ENCODE data around the gene CCDC60. TPM values are rescaled to one million over a fixed set of nuclear protein-coding genes. Genes with fewer than 3 reads are reported as not detected.

CCDC60 gene
- polyA plus RNA-seq, 3 donors = not detected

DNA sequence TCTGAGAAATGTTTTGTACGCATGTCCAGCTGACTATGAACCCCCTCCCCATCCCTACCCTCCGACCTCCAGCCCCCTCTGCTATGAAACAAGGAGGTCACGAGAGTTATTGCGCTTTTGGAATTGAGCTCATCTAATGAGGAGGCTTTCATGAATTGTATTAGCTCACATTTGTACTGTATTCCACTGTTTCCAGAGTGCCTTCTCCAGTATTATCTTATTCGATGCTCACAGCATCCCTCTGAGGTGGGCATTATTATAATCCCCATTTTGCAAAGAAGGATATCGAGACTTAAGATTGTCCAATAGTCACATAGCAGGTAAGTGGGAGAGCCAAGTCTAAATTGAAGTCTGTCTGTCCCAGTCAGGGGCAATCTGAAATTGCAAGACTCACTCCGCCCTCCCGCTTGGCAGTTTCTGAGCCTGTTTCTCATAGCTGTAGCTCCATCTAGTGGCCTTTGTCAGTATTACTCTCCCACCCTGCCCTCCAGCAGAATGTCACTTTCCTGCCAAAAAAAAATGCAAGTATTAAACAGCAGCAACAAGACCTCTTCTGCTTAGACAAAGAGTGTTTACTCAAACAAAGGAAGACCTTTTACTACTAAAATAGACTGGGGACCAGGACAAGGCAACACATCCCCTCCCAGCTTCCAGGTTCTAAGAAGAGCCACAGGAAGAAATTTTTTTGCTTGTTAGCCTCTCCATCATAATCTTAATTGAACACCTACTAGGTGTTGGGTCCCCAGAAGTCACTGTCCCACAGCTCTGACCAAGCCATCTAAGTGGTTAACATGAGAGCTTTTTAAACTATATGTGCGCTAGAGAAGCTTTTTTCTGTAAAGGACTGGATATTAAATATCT lies 210.5 kb downstream of the CCDC60 start:
- Histone ChIP-seq H3K9ac (ENCODE audit: insufficient read depth, low read length, poor library complexity, severe bottlenecking) (no peak overlapping the region), H3K9me3 (replicated peaks in 1 of 2; ENCODE audit: control insufficient read depth in 1 of 2, insufficient read depth in 1 of 2, low read length in 2 of 2) (no peaks in the 10 kb centered on the region), H4K20me1 (ENCODE audit: insufficient read depth, low read length) (no peaks in the 10 kb centered on the region), H3K27me3 (ENCODE audit: control insufficient read depth in 2 of 2, insufficient read depth in 2 of 2, low read length in 2 of 2) (no peaks in the 10 kb centered on the region), H3K4me3 (replicated peaks in 1 of 3; ENCODE audit: low read depth in 2 of 3, low read length in 3 of 3) (no peak overlapping the region), H3K4me1 (ENCODE audit: control insufficient read depth in 1 of 2, insufficient read depth in 2 of 2, low read length in 2 of 2) (no peaks in the 10 kb centered on the region), H2AFZ (ENCODE audit: insufficient read depth, low read depth, low read length, poor library complexity, severe bottlenecking) (no peak overlapping the region), H3K4me2 (replicated peaks; ENCODE audit: extremely low read depth, low read length, poor library complexity, severe bottlenecking) (no peak overlapping the region), H3K36me3 (replicated peaks in 1 of 2; ENCODE audit: control insufficient read depth in 1 of 2, insufficient read depth in 2 of 2, low read length in 2 of 2) (no peaks in the 10 kb centered on the region), H3K27ac (ENCODE audit: low read depth in 1 of 2, low read length in 2 of 2) (no peak overlapping the region), H3K79me2 (ENCODE audit: insufficient read depth, low read length) (no peaks in the 10 kb centered on the region)
- 56% methylated on average over 4 of the region's 9 CpGs for WGBS (ENCODE audit: insufficient coverage)
- Mint-ChIP-seq H3K4me1 (no peaks in the 10 kb centered on the region), H3K4me3 (no peak overlapping the region), H3K9me3 (no peaks in the 10 kb centered on the region), H3K36me3 (no peaks in the 10 kb centered on the region), H3K27me3 (ENCODE audit: low read depth in 3 of 3) (peaks cover 2 to 5% (median 3%) of the 10 kb centered on the region in 3 donors), H3K27ac (no peak overlapping the region)
- intact Hi-C loops (cut with micrococcal nuclease) = no loop called here
- TF ChIP-seq, protein P1, sequence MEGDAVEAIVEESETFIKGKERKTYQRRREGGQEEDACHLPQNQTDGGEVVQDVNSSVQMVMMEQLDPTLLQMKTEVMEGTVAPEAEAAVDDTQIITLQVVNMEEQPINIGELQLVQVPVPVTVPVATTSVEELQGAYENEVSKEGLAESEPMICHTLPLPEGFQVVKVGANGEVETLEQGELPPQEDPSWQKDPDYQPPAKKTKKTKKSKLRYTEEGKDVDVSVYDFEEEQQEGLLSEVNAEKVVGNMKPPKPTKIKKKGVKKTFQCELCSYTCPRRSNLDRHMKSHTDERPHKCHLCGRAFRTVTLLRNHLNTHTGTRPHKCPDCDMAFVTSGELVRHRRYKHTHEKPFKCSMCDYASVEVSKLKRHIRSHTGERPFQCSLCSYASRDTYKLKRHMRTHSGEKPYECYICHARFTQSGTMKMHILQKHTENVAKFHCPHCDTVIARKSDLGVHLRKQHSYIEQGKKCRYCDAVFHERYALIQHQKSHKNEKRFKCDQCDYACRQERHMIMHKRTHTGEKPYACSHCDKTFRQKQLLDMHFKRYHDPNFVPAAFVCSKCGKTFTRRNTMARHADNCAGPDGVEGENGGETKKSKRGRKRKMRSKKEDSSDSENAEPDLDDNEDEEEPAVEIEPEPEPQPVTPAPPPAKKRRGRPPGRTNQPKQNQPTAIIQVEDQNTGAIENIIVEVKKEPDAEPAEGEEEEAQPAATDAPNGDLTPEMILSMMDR (IDR thresholded peaks at IDR 0.05) = peak; percentile 86
- peak; percentile 2 to 31 (median 29) for DNase-seq

GRCh38 chr12:119546340-119546739 lies 211.8 kb downstream of the CCDC60 start:
- intact Hi-C loops (cut with micrococcal nuclease) = no loop called here
- no peak for DNase-seq
- H3K27me3 Mint-ChIP-seq (ENCODE audit: low read depth in 3 of 3) = peaks cover 2 to 3% (median 2%) of the 10 kb centered on the region in 3 donors

More at GRCh38 chr12:119546340-119546739, 211.8 kb downstream of the CCDC60 start:
- H4K20me1 ChIP-seq (ENCODE audit: insufficient read depth, low read length) = no peaks in the 10 kb centered on the region
- TF ChIP-seq, protein P1 (IDR thresholded peaks at IDR 0.05) = no peak
- no peak overlapping the region for H3K4me3 ChIP-seq (replicated peaks in 1 of 3; ENCODE audit: low read depth in 2 of 3, low read length in 3 of 3)
- no peak overlapping the region for H3K27ac ChIP-seq (ENCODE audit: low read depth in 1 of 2, low read length in 2 of 2)
- no peaks in the 10 kb centered on the region for H3K36me3 Mint-ChIP-seq
- H3K9me3 Mint-ChIP-seq = no peaks in the 10 kb centered on the region
- H3K4me2 ChIP-seq (replicated peaks; ENCODE audit: extremely low read depth, low read length, poor library complexity, severe bottlenecking) = no peak overlapping the region
- H2AFZ ChIP-seq (ENCODE audit: insufficient read depth, low read depth, low read length, poor library complexity, severe bottlenecking) = no peak overlapping the region
- H3K4me3 Mint-ChIP-seq = no peak overlapping the region
- H3K36me3 ChIP-seq (replicated peaks in 1 of 2; ENCODE audit: control insufficient read depth in 1 of 2, insufficient read depth in 2 of 2, low read length in 2 of 2) = no peaks in the 10 kb centered on the region
- H3K79me2 ChIP-seq (ENCODE audit: insufficient read depth, low read length) = no peaks in the 10 kb centered on the region
- H3K27ac Mint-ChIP-seq = no peak overlapping the region
- no peaks in the 10 kb centered on the region for H3K4me1 ChIP-seq (ENCODE audit: control insufficient read depth in 1 of 2, insufficient read depth in 2 of 2, low read length in 2 of 2)
- H3K4me1 Mint-ChIP-seq = no peaks in the 10 kb centered on the region
- H3K27me3 ChIP-seq (ENCODE audit: control insufficient read depth in 2 of 2, insufficient read depth in 2 of 2, low read length in 2 of 2) = no peaks in the 10 kb centered on the region
- H3K9ac ChIP-seq (ENCODE audit: insufficient read depth, low read length, poor library complexity, severe bottlenecking) = no peak overlapping the region
- H3K9me3 ChIP-seq (replicated peaks in 1 of 2; ENCODE audit: control insufficient read depth in 1 of 2, insufficient read depth in 1 of 2, low read length in 2 of 2) = no peaks in the 10 kb centered on the region

Measured in CD14-positive monocyte (primary cell).